Testis (tissue), 2 donors: ENCODE data around the gene CACNA1C.

ENCODE experiments used
- CTCF ChIP-seq, 3 experiments: fragments of 450-650 bp in 2 of 3; fragments of 200-600 bp in 1 of 3; sonication (generic) in 1 of 3; IDR thresholded peaks; one replicate each; pipeline ENCODE4 v1.5.1; 2016 to 2019; ENCODE audit warnings: antibody characterized with exemption in 3 of 3, mild to moderate bottlenecking in 2 of 3, moderate library complexity in 1 of 3
- POLR2A ChIP-seq: fragments of 450-650 bp; IDR thresholded peaks from one replicate; pipeline ENCODE4 v1.6.1; 2017; ENCODE audit warnings: antibody characterized with exemption, mild to moderate bottlenecking, moderate library complexity

DNA sequence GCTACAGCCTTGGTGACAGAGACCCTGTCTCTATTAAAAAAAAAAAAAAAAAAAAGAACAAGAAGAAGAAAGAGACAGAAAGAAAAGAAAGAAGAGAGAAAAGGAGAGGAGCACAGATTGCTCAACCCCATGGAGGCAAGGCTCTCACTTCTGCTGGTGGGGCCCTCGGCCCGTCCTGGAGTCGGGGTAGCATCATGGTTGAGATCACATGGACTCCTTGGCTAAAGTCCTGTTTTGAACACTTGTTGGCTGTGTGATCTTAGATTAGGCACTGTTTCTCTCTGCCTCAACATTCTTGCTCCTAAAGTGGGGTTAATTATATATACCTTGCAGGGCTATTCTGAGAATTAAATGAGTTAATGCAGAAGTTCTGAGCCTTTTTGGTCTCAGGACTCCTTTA, 207.7 kb downstream of the CACNA1C start:
- TF ChIP-seq CTCF (IDR thresholded peaks at IDR 0.05) (no peak), POLR2A (no peak)
